ENCODE data around the gene CRYBG2.

GRCh38 chr1:26372039-26372438 is 18.1 kb upstream of the CRYBG2 start:
- TF ChIP-seq, protein P1, sequence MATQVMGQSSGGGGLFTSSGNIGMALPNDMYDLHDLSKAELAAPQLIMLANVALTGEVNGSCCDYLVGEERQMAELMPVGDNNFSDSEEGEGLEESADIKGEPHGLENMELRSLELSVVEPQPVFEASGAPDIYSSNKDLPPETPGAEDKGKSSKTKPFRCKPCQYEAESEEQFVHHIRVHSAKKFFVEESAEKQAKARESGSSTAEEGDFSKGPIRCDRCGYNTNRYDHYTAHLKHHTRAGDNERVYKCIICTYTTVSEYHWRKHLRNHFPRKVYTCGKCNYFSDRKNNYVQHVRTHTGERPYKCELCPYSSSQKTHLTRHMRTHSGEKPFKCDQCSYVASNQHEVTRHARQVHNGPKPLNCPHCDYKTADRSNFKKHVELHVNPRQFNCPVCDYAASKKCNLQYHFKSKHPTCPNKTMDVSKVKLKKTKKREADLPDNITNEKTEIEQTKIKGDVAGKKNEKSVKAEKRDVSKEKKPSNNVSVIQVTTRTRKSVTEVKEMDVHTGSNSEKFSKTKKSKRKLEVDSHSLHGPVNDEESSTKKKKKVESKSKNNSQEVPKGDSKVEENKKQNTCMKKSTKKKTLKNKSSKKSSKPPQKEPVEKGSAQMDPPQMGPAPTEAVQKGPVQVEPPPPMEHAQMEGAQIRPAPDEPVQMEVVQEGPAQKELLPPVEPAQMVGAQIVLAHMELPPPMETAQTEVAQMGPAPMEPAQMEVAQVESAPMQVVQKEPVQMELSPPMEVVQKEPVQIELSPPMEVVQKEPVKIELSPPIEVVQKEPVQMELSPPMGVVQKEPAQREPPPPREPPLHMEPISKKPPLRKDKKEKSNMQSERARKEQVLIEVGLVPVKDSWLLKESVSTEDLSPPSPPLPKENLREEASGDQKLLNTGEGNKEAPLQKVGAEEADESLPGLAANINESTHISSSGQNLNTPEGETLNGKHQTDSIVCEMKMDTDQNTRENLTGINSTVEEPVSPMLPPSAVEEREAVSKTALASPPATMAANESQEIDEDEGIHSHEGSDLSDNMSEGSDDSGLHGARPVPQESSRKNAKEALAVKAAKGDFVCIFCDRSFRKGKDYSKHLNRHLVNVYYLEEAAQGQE (IDR thresholded peaks at IDR 0.05; ENCODE audit: insufficient read depth in 1 of 2, low read depth in 2 of 2, low read length in 2 of 2) = no peak
- no peak for TF ChIP-seq TAF1 (IDR thresholded peaks at IDR 0.05; ENCODE audit: borderline replicate concordance, insufficient read depth, low read length)
- TF ChIP-seq POLR2AphosphoS5 (IDR thresholded peaks at IDR 0.05; ENCODE audit: low read depth, low read length) = no peak
